CD4-positive, alpha-beta T cell treated with Interleukin-15 for 4 hours (primary cell): Measurements from ENCODE around the gene MTFR1L.

ENCODE experiments used
- DNase-seq: peaks from one replicate; pipeline ENCODE4 v3.0.0-alpha.2; 2020; ENCODE audit warnings: low spot score

The MTFR1L gene

GRCh38 chr1:25790472-25790871 lies 29.3 kb upstream of the MTFR1L start:
- no peak for DNase-seq

GRCh38 chr1:25792115-25792514 lies 27.6 kb upstream of the MTFR1L start:
- no peak for DNase-seq

GRCh38 chr1:25793585-25794170 lies 26.1 kb upstream of the MTFR1L start:
- DNase-seq = no peak

GRCh38 chr1:25794325-25794724 lies 25.4 kb upstream of the MTFR1L start:
- DNase-seq = no peak

GRCh38 chr1:25795211-25795610 lies 24.5 kb upstream of the MTFR1L start:
- DNase-seq = no peak

GRCh38 chr1:25795946-25796810 lies 23.6 kb upstream of the MTFR1L start:
- peak; percentile 65 for DNase-seq

- peak; percentile 79 for DNase-seq
Observed at GRCh38 chr1:25796811-25797458, 22.8 kb upstream of the MTFR1L start.

- DNase-seq = peak; percentile 28
Observed at GRCh38 chr1:25797939-25798338, 21.8 kb upstream of the MTFR1L start.

GRCh38 chr1:25798666-25799351 lies 20.9 kb upstream of the MTFR1L start:
- DNase-seq = no peak

- DNase-seq = no peak
Observed at GRCh38 chr1:25799352-25799934, 20.3 kb upstream of the MTFR1L start.

- peak; percentile 10 for DNase-seq
Observed at GRCh38 chr1:25799935-25800702, 19.6 kb upstream of the MTFR1L start, which contains the start of gene SELENON. Gene SELENON, plus strand, starts transcription at chr1:25800193. Its CDS starts 38 bp downstream, at chr1:25800231.

GRCh38 chr1:25800703-25801377 lies 18.9 kb upstream of the MTFR1L start:
- DNase-seq = no peak

- DNase-seq = no peak
Observed at GRCh38 chr1:25802915-25803314, 16.8 kb upstream of the MTFR1L start.

GRCh38 chr1:25803368-25803767 lies 16.4 kb upstream of the MTFR1L start:
- DNase-seq = no peak

- DNase-seq = no peak
Observed at GRCh38 chr1:25804244-25804963, 15.3 kb upstream of the MTFR1L start.

GRCh38 chr1:25804964-25805862 lies 14.5 kb upstream of the MTFR1L start:
- no peak for DNase-seq

- no peak for DNase-seq
Observed at GRCh38 chr1:25805863-25806225, 13.9 kb upstream of the MTFR1L start.

- no peak for DNase-seq
Observed at GRCh38 chr1:25806418-25806817, 13.3 kb upstream of the MTFR1L start.
